ENCODE results near the gene KCNAB2. TPM values are rescaled to one million over a fixed set of nuclear protein-coding genes. Genes with fewer than 3 reads are reported as not detected.

The KCNAB2 gene
- polyA plus RNA-seq, 1 experiment: 10.3 TPM

- no peak for TF ChIP-seq CTCF (IDR thresholded peaks at IDR 0.05; ENCODE audit: insufficient read depth, low read depth, low read length)
- POLR2A ChIA-PET: no interaction called here
- no peaks in the 10 kb centered on the region for H3K27me3 ChIP-seq (ENCODE audit: control insufficient read depth, insufficient read depth, low read length)
- no peak overlapping the region for H3K4me3 ChIP-seq (ENCODE audit: low read depth, low read length)
- DNase-seq (ENCODE audit: low read depth): no peak
- no peaks in the 10 kb centered on the region for H3K36me3 ChIP-seq (ENCODE audit: control insufficient read depth, insufficient read depth, low read length)
- CTCF ChIA-PET: interaction anchor here (0.8 kb wide), 1 partner anchor 48 kb away, joined by 3 read pairs; no protein-coding TSS in a partner anchor
Observed at GRCh38 chr1:6093071-6093470, 47.4 kb downstream of the KCNAB2 start.

- Histone ChIP-seq H3K4me3 (ENCODE audit: low read depth, low read length) (no peak overlapping the region), H3K27me3 (ENCODE audit: control insufficient read depth, insufficient read depth, low read length) (no peaks in the 10 kb centered on the region), H3K36me3 (ENCODE audit: control insufficient read depth, insufficient read depth, low read length) (no peaks in the 10 kb centered on the region)
- no peak for TF ChIP-seq CTCF (IDR thresholded peaks at IDR 0.05; ENCODE audit: insufficient read depth, low read depth, low read length)
- POLR2A ChIA-PET: no interaction called here
- no peak for DNase-seq (ENCODE audit: low read depth)
- CTCF ChIA-PET: no interaction called here
Observed at GRCh38 chr1:6093611-6094010, 47.9 kb downstream of the KCNAB2 start.

- no peaks in the 10 kb centered on the region for H3K36me3 ChIP-seq (ENCODE audit: control insufficient read depth, insufficient read depth, low read length)
- no peaks in the 10 kb centered on the region for H3K27me3 ChIP-seq (ENCODE audit: control insufficient read depth, insufficient read depth, low read length)
- POLR2A ChIA-PET: no interaction called here
- TF ChIP-seq CTCF (IDR thresholded peaks at IDR 0.05; ENCODE audit: insufficient read depth, low read depth, low read length): no peak
- H3K4me3 ChIP-seq (ENCODE audit: low read depth, low read length): no peak overlapping the region
- CTCF ChIA-PET: interaction anchor here (1.0 kb wide), 1 partner anchor 11 kb away, joined by 3 read pairs; no protein-coding TSS in a partner anchor
- DNase-seq (ENCODE audit: low read depth): no peak
Observed at GRCh38 chr1:6094246-6094645, 48.6 kb downstream of the KCNAB2 start.

GRCh38 chr1:6094801-6095505 is 49.3 kb downstream of the KCNAB2 start:
- no peak for DNase-seq (ENCODE audit: low read depth)
- CTCF ChIA-PET: interaction anchor here (1.0 kb wide), 1 partner anchor 11 kb away, joined by 3 read pairs; no protein-coding TSS in a partner anchor
- POLR2A ChIA-PET: no interaction called here
- Histone ChIP-seq H3K27me3 (ENCODE audit: control insufficient read depth, insufficient read depth, low read length) (no peaks in the 10 kb centered on the region), H3K4me3 (ENCODE audit: low read depth, low read length) (no peak overlapping the region), H3K36me3 (ENCODE audit: control insufficient read depth, insufficient read depth, low read length) (no peaks in the 10 kb centered on the region)
- no peak for TF ChIP-seq CTCF (IDR thresholded peaks at IDR 0.05; ENCODE audit: insufficient read depth, low read depth, low read length)

GRCh38 chr1:6095511-6096242 is 50.0 kb downstream of the KCNAB2 start:
- TF ChIP-seq CTCF (IDR thresholded peaks at IDR 0.05; ENCODE audit: insufficient read depth, low read depth, low read length): no peak
- H3K4me3 ChIP-seq (ENCODE audit: low read depth, low read length): no peak overlapping the region
- no peaks in the 10 kb centered on the region for H3K36me3 ChIP-seq (ENCODE audit: control insufficient read depth, insufficient read depth, low read length)
- POLR2A ChIA-PET: no interaction called here
- DNase-seq (ENCODE audit: low read depth): no peak
- H3K27me3 ChIP-seq (ENCODE audit: control insufficient read depth, insufficient read depth, low read length): no peaks in the 10 kb centered on the region
- CTCF ChIA-PET: no interaction called here
